ENCODE results near the gene RTN4IP1.
"Not testable (repeated sequence)": the region's sequence is repeated elsewhere in the genome, so short reads cannot be mapped to it uniquely, and the experiment has no call there.

RTN4IP1 gene

DNA sequence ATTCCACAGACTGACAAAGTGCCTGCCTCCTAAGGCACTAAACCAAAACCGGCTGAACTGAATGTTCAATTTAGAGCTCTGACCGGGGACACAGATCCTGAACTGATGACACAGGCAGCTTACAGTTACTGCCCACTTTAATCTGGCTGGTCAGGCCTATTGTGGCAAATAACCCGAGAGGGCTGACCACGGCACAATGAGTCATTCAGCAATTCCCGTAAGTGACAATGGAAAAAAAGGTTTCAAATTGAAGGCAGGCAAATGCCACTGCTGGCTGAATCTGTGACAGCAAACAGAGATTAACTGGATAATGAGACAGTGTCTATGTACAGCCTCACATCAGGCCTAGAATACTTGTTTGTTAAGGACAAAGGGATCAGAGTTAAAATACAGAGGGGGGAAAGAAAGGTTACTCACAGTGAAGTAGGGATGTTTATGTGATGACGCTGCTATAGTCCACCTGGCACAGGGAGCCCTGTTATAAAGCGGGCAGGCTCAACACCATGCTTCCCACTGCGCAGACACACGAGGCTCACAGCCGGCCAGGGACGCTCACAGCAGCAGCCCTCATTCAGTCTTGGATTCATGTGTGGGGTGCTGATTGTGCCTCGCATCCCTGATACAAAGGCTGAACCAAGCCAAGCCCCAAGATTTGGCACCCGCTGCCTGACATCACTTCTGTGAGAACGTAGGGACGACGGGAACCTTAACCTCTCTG lies 54.4 kb downstream of the RTN4IP1 start:
- Histone ChIP-seq H3K9me3 (ENCODE audit: low read length) (no peaks in the 10 kb centered on the region), H3K9ac (ENCODE audit: low read length) (no peak overlapping the region), H3K4me3 (ENCODE audit: low read depth in 1 of 2, low read length in 2 of 2) (no peak overlapping the region), H3K4me1 (ENCODE audit: insufficient read depth, low read length) (peaks cover 31% of the 10 kb centered on the region), H3K27me3 (ENCODE audit: control insufficient read depth in 1 of 2, insufficient read depth in 2 of 2, low read length in 2 of 2) (no peaks in the 10 kb centered on the region), H3K27ac (ENCODE audit: low read depth, low read length) (no peak overlapping the region), H3K36me3 (ENCODE audit: insufficient read depth, low read length) (peaks cover 1% of the 10 kb centered on the region)

- H3K27ac ChIP-seq (ENCODE audit: low read depth, low read length): peak overlapping the region; percentile 3
- peaks cover 6% of the 10 kb centered on the region for H3K36me3 ChIP-seq (ENCODE audit: insufficient read depth, low read length)
- no peaks in the 10 kb centered on the region for H3K27me3 ChIP-seq (ENCODE audit: control insufficient read depth in 1 of 2, insufficient read depth in 2 of 2, low read length in 2 of 2)
- no peak overlapping the region for H3K9ac ChIP-seq (ENCODE audit: low read length)
- H3K4me3 ChIP-seq (ENCODE audit: low read depth in 1 of 2, low read length in 2 of 2): no peak overlapping the region
- no peaks in the 10 kb centered on the region for H3K9me3 ChIP-seq (ENCODE audit: low read length)
- peaks cover 31% of the 10 kb centered on the region for H3K4me1 ChIP-seq (ENCODE audit: insufficient read depth, low read length)
Measured at GRCh38 chr6:106572875-106573585, 56.3 kb downstream of the RTN4IP1 start.

DNA sequence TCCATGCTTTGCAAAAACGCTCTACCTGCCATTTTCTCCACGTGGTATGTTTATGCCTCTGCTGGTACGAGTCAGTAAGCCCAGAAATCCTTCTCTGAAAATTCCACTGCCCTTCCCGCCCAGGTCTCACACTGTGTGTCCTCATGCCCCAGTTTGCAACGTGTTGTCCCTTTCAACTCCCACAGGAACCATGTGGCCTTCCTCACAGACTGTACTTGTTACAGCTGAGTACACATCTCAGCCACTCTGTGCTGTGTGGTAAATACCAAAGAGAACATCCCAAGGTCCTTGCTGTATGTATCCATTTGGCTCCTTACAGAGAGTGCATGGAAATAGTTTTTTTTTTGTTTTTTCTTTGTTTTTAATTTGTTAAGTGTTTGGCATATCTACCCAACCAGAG lies 56.9 kb downstream of the RTN4IP1 start:
- H3K36me3 ChIP-seq (ENCODE audit: insufficient read depth, low read length): peaks cover 6% of the 10 kb centered on the region
- no peak overlapping the region for H3K27ac ChIP-seq (ENCODE audit: low read depth, low read length)

DNA sequence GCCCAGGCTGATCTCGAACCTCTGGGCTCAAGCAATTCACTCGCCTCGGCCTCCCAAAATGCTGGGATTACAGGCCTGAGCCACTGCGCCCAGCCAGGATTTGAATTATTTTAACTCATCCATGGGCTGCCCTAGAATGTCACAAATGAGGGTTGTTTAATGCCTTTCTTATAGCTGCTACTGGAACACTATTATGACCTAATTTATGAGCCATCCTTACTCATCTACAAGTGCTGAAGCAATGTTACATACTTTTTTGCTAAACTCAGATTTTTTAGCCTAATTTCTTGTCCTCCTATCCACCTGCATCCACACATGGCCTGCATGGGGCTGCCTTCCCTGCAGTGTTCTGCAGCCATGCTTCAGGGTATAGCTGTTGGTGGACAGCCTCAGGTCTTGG lies 59.9 kb downstream of the RTN4IP1 start:
- Histone ChIP-seq H3K9me3 (ENCODE audit: low read length) (no peaks in the 10 kb centered on the region), H3K9ac (ENCODE audit: low read length) (no peak overlapping the region), H3K36me3 (ENCODE audit: insufficient read depth, low read length) (peaks cover 6% of the 10 kb centered on the region), H3K4me3 (ENCODE audit: low read depth in 1 of 2, low read length in 2 of 2) (no peak overlapping the region), H3K4me1 (ENCODE audit: insufficient read depth, low read length) (peaks cover 20% of the 10 kb centered on the region), H3K27me3 (ENCODE audit: control insufficient read depth in 1 of 2, insufficient read depth in 2 of 2, low read length in 2 of 2) (no peaks in the 10 kb centered on the region), H3K27ac (ENCODE audit: low read depth, low read length) (no peak overlapping the region)

More for the DNA sequence above, 56.9 kb downstream of the RTN4IP1 start:
- H3K9me3 ChIP-seq (ENCODE audit: low read length): no peaks in the 10 kb centered on the region
- H3K4me1 ChIP-seq (ENCODE audit: insufficient read depth, low read length): peaks cover 31% of the 10 kb centered on the region
- no peaks in the 10 kb centered on the region for H3K27me3 ChIP-seq (ENCODE audit: control insufficient read depth in 1 of 2, insufficient read depth in 2 of 2, low read length in 2 of 2)
- H3K4me3 ChIP-seq (ENCODE audit: low read depth in 1 of 2, low read length in 2 of 2): no peak overlapping the region
- H3K9ac ChIP-seq (ENCODE audit: low read length): no peak overlapping the region

DNA sequence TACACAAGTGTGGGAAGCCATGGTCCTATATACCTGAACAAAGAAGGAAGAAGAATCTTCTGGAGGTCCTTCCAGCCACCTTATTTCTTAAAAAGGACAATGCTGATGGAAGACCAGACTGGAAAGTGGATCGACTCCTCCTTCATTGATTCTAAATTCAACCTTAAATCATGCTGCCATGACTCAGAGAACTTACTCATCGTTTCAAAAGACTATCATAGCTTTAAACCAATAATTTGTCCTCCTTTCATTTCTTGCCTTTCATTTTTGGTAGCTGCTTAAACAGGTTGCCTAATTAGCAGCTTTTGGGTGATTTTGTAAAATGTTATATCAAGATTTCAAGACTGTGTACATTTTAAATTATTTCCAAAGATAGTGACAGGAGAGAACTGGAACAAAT lies 60.8 kb downstream of the RTN4IP1 start:
- peaks cover 14% of the 10 kb centered on the region for H3K4me1 ChIP-seq (ENCODE audit: insufficient read depth, low read length)
- H3K4me3 ChIP-seq (ENCODE audit: low read depth in 1 of 2, low read length in 2 of 2): no peak overlapping the region
- H3K27ac ChIP-seq (ENCODE audit: low read depth, low read length): no peak overlapping the region
- no peak overlapping the region for H3K9ac ChIP-seq (ENCODE audit: low read length)
- H3K36me3 ChIP-seq (ENCODE audit: insufficient read depth, low read length): peaks cover 6% of the 10 kb centered on the region
- no peaks in the 10 kb centered on the region for H3K9me3 ChIP-seq (ENCODE audit: low read length)
- no peaks in the 10 kb centered on the region for H3K27me3 ChIP-seq (ENCODE audit: control insufficient read depth in 1 of 2, insufficient read depth in 2 of 2, low read length in 2 of 2)

GRCh38 chr6:106564476-106564875 lies 64.8 kb downstream of the RTN4IP1 start:
- Histone ChIP-seq H3K36me3 (ENCODE audit: insufficient read depth, low read length) (peaks cover under 1% of the 10 kb centered on the region), H3K4me1 (ENCODE audit: insufficient read depth, low read length) (no peaks in the 10 kb centered on the region), H3K4me3 (ENCODE audit: low read depth in 1 of 2, low read length in 2 of 2) (no peak overlapping the region), H3K9me3 (ENCODE audit: low read length) (no peaks in the 10 kb centered on the region), H3K9ac (ENCODE audit: low read length) (no peak overlapping the region), H3K27me3 (ENCODE audit: control insufficient read depth in 1 of 2, insufficient read depth in 2 of 2, low read length in 2 of 2) (no peaks in the 10 kb centered on the region), H3K27ac (ENCODE audit: low read depth, low read length) (no peak overlapping the region)

DNA sequence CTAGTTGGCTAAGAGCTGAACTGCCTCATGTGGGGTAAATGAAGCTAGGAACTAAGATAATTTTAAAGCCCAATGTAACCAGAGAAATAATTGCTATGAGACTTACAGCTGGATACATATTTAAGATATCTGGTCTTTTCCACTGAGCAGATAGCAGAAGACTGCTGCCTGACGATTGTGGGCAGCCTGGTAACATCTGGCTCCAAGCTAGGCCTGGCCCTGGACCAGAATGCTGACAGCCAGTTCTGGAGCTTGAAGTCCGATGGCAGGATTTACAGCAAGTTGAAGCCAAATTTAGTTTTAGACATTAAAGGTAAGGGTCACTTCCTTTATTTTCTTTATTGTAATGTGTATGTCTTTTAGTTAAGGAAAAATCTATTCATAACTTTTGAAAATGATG lies 65.7 kb downstream of the RTN4IP1 start:
- Histone ChIP-seq H3K9ac (ENCODE audit: low read length) (no peak overlapping the region), H3K36me3 (ENCODE audit: insufficient read depth, low read length) (no peaks in the 10 kb centered on the region), H3K27ac (ENCODE audit: low read depth, low read length) (no peak overlapping the region), H3K27me3 (ENCODE audit: control insufficient read depth in 1 of 2, insufficient read depth in 2 of 2, low read length in 2 of 2) (no peaks in the 10 kb centered on the region), H3K4me3 (ENCODE audit: low read depth in 1 of 2, low read length in 2 of 2) (no peak overlapping the region), H3K9me3 (ENCODE audit: low read length) (no peaks in the 10 kb centered on the region), H3K4me1 (ENCODE audit: insufficient read depth, low read length) (no peaks in the 10 kb centered on the region)

DNA sequence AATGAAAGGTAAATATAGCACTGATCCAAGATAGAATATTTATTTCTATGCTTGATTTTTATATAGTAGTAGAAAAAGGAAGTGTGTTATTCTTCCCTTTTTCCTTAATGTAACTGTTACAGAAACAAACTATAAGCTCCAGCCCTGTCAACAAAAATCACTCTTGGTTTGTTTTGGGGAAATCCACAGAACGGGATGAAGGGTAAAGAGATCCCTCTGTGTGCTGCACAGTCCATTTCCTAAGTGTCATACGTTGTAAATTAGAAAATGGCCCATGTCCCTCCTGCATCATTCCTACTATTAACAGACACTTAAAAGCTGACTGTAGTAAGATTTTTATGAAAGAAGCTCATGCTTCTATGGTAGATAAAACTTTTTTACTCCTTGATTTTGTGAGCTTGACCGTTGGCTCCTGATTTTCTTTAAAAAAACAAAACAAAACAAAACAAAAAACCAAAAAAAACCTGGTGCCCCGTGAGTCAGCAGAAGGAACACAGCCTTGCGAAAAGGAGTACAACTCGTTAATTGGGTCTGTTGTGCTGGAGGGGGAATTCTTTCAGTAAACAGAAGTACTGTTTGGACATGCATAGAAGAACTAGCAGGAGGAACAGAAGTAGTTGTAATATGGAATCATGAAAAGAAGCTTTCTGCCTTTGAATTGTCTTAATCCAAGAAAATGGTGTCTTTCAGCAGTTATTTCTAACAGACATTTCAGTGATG lies 67.5 kb downstream of the RTN4IP1 start:
- Histone ChIP-seq H3K9me3 (ENCODE audit: low read length) (no peaks in the 10 kb centered on the region), H3K27ac (ENCODE audit: low read depth, low read length) (no peak overlapping the region), H3K4me3 (ENCODE audit: low read depth in 1 of 2, low read length in 2 of 2) (no peak overlapping the region), H3K9ac (ENCODE audit: low read length) (no peak overlapping the region), H3K36me3 (ENCODE audit: insufficient read depth, low read length) (no peaks in the 10 kb centered on the region), H3K27me3 (ENCODE audit: control insufficient read depth in 1 of 2, insufficient read depth in 2 of 2, low read length in 2 of 2) (no peaks in the 10 kb centered on the region), H3K4me1 (ENCODE audit: insufficient read depth, low read length) (no peaks in the 10 kb centered on the region)

GRCh38 chr6:106560996-106561685 lies 68.2 kb downstream of the RTN4IP1 start:
- H3K4me3 ChIP-seq (ENCODE audit: low read depth in 1 of 2, low read length in 2 of 2): no peak overlapping the region
- no peak overlapping the region for H3K9ac ChIP-seq (ENCODE audit: low read length)
- H3K27ac ChIP-seq (ENCODE audit: low read depth, low read length): no peak overlapping the region
- no peaks in the 10 kb centered on the region for H3K36me3 ChIP-seq (ENCODE audit: insufficient read depth, low read length)
- no peaks in the 10 kb centered on the region for H3K4me1 ChIP-seq (ENCODE audit: insufficient read depth, low read length)
- H3K27me3 ChIP-seq (ENCODE audit: control insufficient read depth in 1 of 2, insufficient read depth in 2 of 2, low read length in 2 of 2): no peaks in the 10 kb centered on the region
- no peaks in the 10 kb centered on the region for H3K9me3 ChIP-seq (ENCODE audit: low read length)

GRCh38 chr6:106559659-106560058 lies 69.6 kb downstream of the RTN4IP1 start:
- not testable (repeated sequence) for H3K27me3 ChIP-seq (ENCODE audit: control insufficient read depth in 1 of 2, insufficient read depth in 2 of 2, low read length in 2 of 2); H3K27ac ChIP-seq (ENCODE audit: low read depth, low read length); H3K36me3 ChIP-seq (ENCODE audit: insufficient read depth, low read length); H3K4me1 ChIP-seq (ENCODE audit: insufficient read depth, low read length); H3K9ac ChIP-seq (ENCODE audit: low read length); H3K9me3 ChIP-seq (ENCODE audit: low read length); H3K4me3 ChIP-seq (ENCODE audit: low read depth in 1 of 2, low read length in 2 of 2)

GRCh38 chr6:106558364-106558763 lies 70.9 kb downstream of the RTN4IP1 start:
- no peak overlapping the region for H3K27ac ChIP-seq (ENCODE audit: low read depth, low read length)
- no peaks in the 10 kb centered on the region for H3K27me3 ChIP-seq (ENCODE audit: control insufficient read depth in 1 of 2, insufficient read depth in 2 of 2, low read length in 2 of 2)
- no peaks in the 10 kb centered on the region for H3K4me1 ChIP-seq (ENCODE audit: insufficient read depth, low read length)
- H3K9ac ChIP-seq (ENCODE audit: low read length): no peak overlapping the region
- H3K9me3 ChIP-seq (ENCODE audit: low read length): no peaks in the 10 kb centered on the region
- peaks cover 7% of the 10 kb centered on the region for H3K36me3 ChIP-seq (ENCODE audit: insufficient read depth, low read length)
- no peak overlapping the region for H3K4me3 ChIP-seq (ENCODE audit: low read depth in 1 of 2, low read length in 2 of 2)
